Hepatic stellate cell (primary cell): ENCODE measurements around the gene RFX7.
"Not testable (repeated sequence)": the region's sequence is repeated elsewhere in the genome, so short reads cannot be mapped to it uniquely, and the experiment has no call there.

Experiments
- DNase-seq: peaks from one replicate; pipeline ENCODE4 v3.0.0; 2011; ENCODE audit warnings: low spot score

The RFX7 gene

DNA sequence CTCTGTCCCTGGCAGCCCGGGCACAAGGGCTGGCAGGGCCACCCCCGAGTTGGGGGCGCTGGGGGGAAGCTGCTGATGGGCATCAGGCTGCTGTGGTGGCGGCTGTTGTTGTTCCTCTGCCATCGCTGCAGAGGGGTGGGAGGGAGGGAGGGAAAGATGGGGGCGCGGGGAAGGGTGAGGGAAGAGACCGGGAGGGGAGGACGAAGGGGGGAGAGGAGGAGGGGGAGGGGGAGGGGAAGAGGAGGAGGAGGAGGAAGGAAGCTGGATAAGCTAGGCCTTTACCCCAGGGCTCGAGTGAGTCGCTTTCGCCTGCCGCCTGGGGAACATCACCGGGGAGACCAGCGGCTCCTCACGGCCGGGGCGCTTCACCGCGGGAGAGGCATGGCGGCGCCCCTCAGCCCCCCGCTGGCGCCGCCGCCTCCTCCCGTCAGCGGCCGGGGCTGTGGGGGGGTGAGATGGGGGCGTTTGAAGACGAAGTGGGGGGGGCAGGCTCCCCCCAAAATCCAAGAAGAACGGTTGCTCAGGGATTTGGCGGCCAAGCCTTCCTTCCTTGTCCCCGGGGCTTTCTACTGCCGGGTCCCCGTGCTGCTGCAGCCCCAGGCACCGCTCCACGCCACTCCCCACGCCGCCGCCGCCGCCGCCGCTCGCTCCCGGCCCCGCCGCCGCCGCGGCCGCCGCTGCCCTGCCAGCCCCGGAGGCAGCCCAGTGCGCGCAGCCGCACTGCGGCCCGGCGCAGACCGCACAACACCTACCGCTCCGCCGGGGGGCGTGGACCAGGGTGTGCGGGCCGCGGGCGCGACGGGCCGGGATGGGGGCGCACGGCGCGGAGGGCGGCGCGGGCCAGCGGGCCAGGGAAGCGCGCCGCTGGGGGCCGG, at the start of gene RFX7:
RFX7 (minus strand) TSS at position 717 of the 875 bp plus-strand sequence; CDS start at position 123, 594 bp downstream.
- peak; percentile 83 for DNase-seq

DNA sequence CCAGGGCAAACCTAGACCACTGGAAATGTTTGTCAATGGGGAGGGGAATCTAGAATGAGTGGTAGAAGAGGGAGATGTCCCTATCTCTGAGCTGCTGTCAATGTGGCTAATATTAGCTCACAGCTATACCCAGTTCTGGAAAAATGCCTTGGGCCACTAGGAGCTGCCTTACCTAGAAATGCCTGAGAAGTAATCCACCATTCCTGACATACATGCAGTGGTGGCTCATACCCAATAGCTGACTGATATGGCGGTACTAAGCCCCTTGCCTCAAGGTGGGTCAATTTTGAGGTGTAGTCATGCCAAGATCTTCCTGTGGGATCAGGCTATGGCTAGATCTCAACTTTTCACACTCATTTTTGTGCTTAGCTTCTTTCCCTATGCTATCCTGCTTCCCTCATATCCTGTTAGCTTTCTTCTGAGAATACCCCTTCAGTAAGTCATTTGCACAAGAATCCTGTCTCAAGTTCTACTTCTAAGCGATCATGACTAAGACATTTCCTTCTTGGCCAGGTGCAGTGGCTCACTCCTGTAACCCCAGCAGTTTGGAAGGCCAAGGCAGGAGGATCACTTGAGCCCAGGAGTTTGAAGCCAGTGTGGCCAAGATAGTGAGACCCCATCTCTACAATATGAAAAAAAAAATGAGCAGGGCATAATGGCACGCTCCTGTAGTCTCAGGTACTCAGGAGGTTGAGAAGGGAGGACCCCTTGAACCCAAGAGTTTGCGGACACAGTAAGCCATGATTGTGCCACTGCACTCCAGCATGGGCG, 49.1 kb upstream of the RFX7 start:
- no peak for DNase-seq

DNA sequence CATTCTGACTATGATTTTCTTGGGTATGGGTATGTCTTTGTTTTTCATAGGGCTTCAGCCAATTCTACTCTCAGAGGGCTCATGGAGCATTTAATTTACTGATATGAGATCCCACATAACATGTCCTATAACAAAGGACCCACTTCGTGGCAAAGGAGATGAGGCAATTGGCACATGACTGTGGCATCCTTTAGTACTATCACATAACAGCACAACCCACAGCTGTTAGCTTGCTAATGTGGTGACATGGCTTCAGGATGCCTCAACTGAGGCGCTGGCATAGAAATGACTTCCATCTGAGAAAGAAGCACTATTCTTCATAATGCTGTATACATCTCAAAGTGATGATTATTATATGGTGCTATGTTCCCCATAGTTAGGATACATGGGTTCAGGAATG, 48.1 kb upstream of the RFX7 start:
- DNase-seq: no peak

DNA sequence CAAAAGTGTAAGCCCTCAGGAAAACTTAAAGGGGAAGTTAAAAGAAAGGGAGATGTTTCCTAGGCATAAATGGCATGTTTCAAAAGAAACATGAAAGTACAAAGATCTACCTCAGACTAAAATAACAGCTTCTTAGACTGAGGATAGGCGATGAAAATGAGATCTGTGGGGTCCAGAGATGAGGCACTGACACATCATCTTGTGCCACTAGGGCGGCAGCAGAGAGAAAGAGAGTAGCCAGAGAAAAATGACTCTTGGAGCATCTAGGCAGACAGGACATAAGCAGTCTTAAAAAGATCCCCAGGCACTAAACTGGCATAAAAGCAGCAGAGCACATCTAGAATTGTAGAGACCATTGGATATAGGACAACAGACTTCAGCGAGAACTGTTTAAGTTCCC, 42.5 kb upstream of the RFX7 start:
- no peak for DNase-seq

DNA sequence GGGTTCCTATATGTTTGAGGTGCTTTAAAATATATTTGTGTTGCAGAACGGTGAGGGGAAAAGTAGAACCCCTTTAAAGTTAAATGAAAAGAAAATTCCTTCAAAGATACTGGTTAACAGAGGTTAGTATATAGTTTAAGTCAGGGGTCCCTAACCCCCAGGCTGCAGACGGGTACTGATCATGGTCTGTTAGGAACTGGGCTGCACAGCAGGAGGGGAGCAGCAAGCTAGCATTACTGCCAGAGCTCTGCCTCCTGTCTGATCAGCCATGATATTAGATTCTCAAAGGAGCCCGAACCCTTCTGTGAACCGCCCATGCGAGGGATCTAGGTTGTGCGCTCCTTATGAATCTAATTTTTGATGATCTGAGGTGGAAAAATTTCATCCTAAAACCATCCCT, 37.5 kb upstream of the RFX7 start:
- no peak for DNase-seq

DNA sequence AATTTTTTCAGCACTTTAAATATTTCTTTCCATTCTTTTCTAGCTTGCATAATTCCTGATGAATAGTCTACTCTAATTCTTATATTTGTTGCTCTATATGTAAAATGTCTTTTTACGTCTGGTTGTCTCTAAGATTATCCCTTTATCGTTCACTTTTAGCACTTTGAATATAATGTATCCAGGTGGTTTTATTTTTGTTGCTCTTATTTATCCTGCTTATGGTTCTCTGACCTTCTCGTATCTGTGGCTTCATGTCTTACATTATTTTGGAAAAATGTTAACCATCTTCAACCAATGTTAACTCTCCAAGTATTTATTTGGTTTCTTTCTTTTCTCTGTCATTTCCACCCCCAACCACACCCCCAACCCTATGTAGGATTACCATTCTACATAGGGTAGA, 30.0 kb upstream of the RFX7 start:
- no peak for DNase-seq

DNA sequence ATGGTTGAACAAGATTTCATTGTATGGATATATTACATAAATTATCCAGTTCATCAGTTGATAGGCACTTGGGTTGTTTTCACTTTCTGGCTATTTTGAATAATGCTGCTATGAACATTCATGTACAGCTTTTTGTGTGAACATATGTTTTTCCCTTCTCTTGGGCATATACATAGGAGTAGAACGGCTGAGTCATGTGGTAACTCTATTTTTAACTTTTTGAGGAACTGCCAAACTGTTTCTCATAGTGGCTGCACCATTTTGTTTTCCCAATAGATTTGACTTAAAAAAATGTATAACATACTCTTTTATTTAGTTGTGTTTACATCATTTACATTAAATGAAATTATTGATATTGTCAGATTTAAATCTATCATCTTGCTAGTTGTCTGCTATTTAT, 28.8 kb upstream of the RFX7 start:
- no peak for DNase-seq

DNA sequence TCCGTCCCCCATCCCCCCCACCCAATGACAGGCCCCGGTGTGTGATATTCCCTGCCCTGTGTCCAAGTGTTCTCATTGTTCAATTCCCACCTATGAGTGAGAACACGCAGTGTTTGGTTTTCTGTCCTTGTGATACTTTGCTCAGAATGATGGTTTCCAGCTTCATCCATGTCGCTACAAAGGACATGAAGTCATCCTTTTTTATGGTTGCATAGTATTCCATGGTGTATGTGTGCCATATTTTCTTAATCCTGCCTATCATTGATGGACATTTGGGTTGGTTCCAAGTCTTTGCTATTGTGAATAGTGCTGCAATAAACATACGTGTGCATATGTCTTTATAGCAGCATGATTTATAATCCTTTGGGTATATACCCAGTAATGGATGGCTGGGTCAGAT, 22.8 kb upstream of the RFX7 start:
- DNase-seq: not testable (repeated sequence)

DNA sequence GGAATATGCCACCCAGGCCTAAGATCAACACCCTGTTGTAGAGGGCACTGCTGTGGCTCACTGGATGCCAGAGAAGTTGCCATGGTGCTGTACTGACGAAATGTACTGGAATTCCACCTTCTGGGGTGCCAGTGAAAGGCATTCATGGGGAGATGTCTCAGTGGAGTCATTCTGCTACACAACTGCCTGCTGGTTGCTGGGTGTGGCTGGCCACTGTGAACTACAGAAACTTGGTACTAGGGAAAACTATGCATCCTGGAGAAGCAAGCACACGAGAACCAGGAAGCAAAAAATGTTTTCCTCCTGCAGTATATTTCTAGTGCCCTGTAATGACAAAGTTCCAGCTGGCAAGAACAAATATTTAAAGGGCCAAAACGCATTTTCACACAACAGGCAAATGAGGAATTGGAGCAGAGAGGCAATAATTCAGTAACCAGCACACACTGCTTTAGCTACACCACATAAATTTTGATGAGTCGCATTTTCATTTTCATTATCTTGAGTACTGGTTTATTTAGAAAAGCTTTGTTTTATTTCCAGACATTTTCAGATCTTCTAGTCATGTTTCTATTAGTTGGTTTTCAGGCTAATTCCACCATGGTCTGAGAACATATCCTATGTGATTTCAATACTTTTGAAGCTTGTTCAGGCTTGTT, 18.3 kb upstream of the RFX7 start:
- DNase-seq: no peak

DNA sequence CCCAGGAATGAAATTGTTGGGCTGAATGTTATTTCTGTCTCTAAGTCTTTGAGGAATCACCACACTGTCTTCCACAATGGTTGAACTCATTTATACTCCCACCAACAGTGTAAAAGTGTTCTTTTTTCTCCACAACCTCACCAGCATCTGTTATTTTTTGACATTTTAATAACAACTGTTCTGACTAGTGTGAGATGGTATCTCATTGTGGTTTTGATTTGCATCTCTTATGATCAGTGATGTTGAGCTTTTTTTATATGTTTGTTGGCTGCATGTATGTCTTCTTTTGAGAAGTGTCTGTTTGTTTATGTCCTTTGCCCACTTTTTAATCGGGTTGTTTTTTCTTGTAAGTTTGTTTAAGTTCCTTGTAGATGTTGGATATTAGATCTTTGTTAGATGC, 13.6 kb upstream of the RFX7 start:
- DNase-seq: not testable (repeated sequence)

DNA sequence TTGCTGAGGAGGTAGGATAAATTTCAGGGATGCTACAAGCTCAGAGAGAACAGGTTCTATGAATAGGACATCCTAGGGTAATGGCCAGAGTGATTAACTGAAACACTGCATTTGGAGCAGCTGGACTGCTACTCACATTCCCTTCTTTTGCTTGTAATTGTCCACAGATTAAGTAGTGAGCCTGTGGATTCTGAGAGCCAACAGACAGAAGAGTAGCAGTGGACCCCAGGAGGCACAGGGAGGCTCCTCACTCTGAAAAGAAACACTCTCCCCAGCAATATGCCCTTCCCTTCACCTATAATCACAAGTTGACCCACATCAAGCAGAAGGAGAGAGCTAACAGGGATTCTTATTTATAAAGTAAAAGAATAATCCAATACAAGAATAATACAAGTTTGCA, 10.6 kb upstream of the RFX7 start:
- DNase-seq: no peak

DNA sequence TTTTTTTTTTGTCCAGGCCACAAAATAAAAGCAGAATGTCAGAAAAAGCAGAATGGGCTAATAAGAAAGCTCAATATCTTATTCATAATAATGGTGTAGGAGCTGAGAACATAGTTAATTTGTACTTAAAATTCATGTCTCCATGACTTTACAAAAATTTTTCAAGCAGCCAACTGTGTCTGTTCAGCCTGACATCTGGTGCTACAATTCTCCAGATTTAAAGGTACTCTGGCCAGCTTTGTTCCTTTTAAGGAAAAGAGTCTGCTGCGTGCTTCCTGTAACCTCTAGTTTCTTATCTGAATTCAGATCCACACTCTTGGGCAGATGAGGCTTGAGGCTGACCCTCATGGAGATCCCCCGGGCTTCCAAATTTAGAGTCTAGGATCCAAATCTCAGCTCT, 8.7 kb upstream of the RFX7 start:
- no peak for DNase-seq

DNA sequence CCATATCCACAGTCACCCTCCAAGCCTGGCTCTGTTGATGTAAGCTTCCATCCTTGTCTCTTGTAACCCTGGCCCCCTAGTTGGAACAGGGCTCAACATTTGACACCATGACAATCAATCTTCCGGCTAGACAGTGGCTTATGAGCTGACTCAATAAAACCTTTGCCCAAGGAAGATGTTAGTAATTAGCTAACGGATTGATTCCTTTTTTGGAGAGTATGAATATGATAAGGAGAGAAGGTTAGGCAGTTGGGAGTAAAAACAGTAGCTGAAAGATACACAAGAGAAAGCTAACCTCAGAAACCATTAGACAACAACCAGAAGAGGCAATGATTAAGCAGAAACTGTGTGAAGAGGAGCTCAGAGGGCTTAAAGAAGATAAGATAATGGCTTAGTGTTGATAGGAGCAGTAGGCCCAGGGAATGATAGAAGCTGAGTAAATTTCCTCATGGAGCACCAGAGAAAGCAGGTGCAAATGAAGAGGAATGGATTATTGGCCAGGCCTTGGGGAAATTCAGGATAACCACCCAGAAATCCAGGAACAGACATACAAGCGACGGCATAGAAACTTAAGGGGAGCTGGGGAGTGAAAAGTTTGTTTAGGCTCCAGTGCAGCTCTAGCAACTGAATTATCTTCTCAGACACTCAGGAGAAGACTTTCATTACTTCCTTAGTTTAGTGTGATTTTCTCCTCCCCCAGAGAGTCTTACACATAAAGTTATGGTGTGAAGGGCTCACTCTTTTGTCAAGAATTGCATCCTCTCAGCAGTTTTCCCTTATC, 7.8 kb upstream of the RFX7 start:
- no peak for DNase-seq

DNA sequence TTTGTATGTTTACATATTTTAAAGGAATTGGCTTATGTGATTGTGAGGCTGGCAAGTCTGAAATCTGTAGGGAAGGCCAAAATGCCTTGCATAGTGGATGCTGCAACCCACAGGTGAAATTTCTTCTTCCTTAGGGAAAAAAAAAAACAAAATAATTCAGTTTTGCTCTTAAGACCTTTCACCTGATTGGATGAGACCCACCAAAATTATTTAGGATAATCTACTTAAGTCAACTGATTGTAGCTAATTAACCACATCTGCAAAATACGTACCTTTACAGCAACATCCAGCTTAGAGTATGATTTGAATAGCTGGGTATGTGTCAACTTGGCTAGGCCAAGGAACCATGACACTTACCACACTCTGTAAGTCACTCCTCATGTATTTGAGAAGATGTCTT, 6.9 kb upstream of the RFX7 start:
- no peak for DNase-seq

DNA sequence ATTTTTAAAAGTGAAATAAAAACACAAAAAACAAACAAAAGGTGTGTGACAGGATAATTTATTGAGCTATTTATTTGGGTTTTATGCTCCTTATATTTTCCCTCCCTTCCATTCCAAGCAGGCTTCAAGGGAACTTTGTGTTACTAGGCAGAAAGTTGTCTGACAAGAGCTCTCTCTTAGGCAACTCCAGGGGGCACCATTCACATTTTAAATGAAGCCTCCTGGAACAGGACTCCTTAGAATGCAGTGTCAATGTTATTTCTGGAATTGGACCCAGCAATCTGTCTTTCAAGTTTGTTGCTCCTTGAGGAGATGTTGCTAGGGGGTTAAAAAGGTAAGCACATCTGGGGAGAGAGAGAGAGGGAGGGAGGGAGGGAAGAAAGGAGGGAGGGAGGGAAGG, 5.4 kb upstream of the RFX7 start:
- DNase-seq: peak; percentile 40

DNA sequence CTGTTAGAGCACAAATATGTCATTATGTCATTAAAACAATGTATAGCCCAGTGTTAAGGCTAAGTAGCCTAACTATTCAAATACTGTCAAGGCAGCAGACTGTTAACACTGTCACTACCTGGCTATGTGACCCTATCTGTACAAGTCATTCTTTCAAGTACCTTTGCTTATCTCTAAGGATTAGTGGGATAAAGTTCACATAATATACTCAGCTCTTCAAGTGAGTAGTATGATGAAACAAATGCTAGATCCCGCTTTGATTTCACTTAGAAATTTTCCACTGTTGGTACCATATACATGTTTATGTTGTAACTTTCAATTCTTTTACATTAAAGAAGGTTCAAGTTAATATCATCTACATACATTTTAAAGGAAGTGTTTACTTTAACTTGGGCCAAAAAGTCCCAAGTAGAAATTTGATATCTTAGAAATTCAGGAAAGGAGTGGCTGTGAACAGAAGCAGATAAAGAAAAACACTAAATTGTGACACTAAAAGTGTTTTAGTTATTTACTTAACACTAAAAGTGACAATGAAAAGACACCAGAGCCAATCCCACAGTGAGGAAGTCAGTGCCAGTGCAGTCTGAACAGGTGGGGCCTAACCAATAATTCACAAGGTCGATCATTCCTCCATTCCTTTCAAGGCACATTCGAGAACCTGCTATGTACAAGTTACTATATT, 4.8 kb upstream of the RFX7 start:
- no peak for DNase-seq

DNA sequence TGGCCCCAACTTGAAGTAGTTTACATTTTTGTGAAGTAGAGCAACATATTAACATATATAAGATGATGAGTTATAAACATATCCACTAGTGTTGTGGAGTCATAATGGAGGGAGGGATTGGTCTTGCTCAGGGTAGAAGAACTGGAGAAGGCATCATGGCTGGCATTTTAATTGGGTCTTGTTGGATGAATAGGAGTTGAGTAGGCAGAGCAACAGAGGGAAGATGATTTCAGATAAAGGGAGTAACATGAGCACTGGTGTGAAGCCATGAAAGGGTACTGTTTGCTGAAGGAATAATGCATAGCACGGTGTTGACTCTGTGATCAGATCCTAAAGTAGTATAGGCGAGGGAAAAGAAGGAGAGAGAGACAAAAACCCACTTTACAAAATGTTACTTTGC, 3.6 kb upstream of the RFX7 start:
- DNase-seq: no peak

DNA sequence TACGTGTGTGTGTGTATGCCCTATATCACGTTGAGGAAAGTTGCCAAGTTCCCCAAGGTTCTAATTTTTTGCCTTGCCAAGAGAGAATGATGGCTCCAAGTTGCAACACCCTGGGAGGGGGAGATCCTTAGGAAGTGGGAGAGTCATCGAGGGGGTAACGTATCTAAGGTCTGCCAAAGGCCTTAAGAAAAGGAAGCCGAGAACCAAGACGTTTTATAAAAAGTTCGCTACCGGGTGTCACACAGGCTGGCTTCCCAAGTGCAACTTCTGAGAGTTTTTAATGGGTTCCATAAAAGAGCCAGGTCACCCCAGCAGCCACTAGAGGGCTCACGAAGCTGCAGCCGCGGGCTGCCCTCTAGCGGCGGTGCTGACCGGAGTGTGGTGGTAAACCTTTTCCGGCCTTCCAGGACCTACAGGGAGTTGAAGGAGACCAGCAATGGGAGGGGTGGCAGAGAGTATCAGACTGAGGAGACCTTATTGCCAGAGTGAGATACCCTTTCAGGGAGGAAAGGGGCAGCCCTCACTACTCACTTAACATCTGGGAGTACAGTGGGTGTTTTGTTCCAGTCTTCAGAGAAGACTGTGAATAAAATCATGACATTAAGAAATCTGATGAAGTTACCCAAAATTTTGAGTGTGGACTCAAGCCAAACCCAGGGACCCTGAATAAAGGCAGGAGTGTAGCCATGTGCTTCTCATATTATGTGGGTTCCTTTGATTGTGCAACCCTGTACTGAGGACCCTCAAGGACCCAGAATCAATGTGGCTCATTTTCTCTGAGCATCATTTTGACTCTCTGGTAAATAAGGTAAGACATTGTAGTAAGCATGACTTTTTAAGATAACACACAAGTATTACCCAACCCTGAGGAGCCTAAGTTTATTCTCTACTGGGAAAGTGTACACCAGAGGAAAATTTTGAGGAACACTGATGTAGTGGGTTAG, 2.5 kb upstream of the RFX7 start:
- peak; percentile 75 for DNase-seq

DNA sequence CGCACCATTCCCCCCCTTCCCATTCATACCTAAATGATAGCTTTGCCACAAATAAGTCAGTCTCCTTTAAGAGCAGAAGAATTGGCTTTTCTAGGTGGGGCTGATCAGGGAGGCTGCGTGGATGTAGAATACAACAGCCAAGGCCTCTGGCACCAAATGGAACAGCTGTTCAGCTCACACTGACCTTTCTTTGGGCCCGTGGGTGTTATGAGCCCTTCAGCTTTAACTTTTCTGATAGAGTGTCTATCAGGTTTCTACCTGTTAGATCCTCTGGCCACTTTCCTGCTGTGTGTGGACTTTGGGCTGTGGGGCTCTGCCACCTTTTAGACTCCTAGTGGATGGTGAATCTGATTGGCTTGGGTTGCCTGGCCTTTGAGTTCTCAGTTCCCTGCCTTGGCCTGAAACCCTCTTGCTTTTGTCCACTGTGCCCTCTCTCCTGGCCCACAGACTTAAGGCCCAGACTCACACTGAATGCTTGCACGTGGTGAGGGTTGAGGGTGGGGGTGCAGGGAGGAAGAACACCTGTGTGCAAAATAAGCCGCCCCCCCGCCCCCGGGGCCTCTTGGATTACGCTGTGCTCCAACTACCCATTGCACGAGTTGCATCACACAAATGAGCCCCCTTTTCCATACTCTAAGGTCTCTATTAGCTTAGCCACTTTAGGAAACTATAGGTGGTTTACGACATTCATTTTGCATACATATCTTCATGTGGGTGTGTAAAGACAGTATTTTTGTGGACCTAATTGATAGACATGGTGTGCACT, 1.3 kb upstream of the RFX7 start:
- DNase-seq: no peak
